GM19372 (cell line): ENCODE results near the gene SLC26A11.
"Not testable (repeated sequence)": the region's sequence is repeated elsewhere in the genome, so short reads cannot be mapped to it uniquely, and the experiment has no call there.

ENCODE experiments used
- ATAC-seq: cut with Tn5 transposase; IDR thresholded peaks from one replicate; pipeline ENCODE4 v1.9.1; 2021; ENCODE audit warnings: mild to moderate bottlenecking, low read depth, moderate library complexity; ENCODE audit not compliant: unreplicated experiment

SLC26A11 gene

GRCh38 chr17:80275857-80276256 is 55.6 kb downstream of the SLC26A11 start:
- ATAC-seq: not testable (repeated sequence)

- ATAC-seq: no peak
These were observed 57.8 kb downstream of the SLC26A11 start for GRCh38 chr17:80277751-80278671.

GRCh38 chr17:80279895-80280294 is 59.7 kb downstream of the SLC26A11 start:
- no peak for ATAC-seq

GRCh38 chr17:80281516-80281915 is 61.3 kb downstream of the SLC26A11 start:
- ATAC-seq: no peak

GRCh38 chr17:80283116-80283852 is 63.1 kb downstream of the SLC26A11 start:
- no peak for ATAC-seq

- ATAC-seq: no peak
These were observed 64.4 kb downstream of the SLC26A11 start for GRCh38 chr17:80284631-80285030.

GRCh38 chr17:80285237-80285920 is 65.2 kb downstream of the SLC26A11 start:
- no peak for ATAC-seq

- ATAC-seq: no peak
These were observed 66.4 kb downstream of the SLC26A11 start for GRCh38 chr17:80286638-80286960.

- ATAC-seq: no peak
These were observed 66.8 kb downstream of the SLC26A11 start for GRCh38 chr17:80287038-80287437.

- no peak for ATAC-seq
These were observed 67.8 kb downstream of the SLC26A11 start for GRCh38 chr17:80287806-80288567.

- no peak for ATAC-seq
These were observed 69.4 kb downstream of the SLC26A11 start for GRCh38 chr17:80289616-80290015.

- no peak for ATAC-seq
These were observed 69.9 kb downstream of the SLC26A11 start for GRCh38 chr17:80290156-80290555.

- no peak for ATAC-seq
These were observed 71.0 kb downstream of the SLC26A11 start for GRCh38 chr17:80291260-80291659.

GRCh38 chr17:80291691-80292487 is 71.7 kb downstream of the SLC26A11 start:
- ATAC-seq: no peak

- no peak for ATAC-seq
These were observed 72.3 kb downstream of the SLC26A11 start for GRCh38 chr17:80292521-80292971.

- ATAC-seq: no peak
These were observed 74.0 kb downstream of the SLC26A11 start for GRCh38 chr17:80294210-80294609.

GRCh38 chr17:80294653-80295052 is 74.4 kb downstream of the SLC26A11 start:
- no peak for ATAC-seq

GRCh38 chr17:80295146-80295545 is 74.9 kb downstream of the SLC26A11 start:
- ATAC-seq: no peak

GRCh38 chr17:80295559-80295958 is 75.3 kb downstream of the SLC26A11 start:
- no peak for ATAC-seq

- ATAC-seq: no peak
These were observed 76.0 kb downstream of the SLC26A11 start for GRCh38 chr17:80296221-80296620.
